ENCODE data around the gene ZNF70.
A peak's percentile ranks its signal among the peaks of the same experiment; 100 is the strongest.

Gene ZNF70

DNA sequence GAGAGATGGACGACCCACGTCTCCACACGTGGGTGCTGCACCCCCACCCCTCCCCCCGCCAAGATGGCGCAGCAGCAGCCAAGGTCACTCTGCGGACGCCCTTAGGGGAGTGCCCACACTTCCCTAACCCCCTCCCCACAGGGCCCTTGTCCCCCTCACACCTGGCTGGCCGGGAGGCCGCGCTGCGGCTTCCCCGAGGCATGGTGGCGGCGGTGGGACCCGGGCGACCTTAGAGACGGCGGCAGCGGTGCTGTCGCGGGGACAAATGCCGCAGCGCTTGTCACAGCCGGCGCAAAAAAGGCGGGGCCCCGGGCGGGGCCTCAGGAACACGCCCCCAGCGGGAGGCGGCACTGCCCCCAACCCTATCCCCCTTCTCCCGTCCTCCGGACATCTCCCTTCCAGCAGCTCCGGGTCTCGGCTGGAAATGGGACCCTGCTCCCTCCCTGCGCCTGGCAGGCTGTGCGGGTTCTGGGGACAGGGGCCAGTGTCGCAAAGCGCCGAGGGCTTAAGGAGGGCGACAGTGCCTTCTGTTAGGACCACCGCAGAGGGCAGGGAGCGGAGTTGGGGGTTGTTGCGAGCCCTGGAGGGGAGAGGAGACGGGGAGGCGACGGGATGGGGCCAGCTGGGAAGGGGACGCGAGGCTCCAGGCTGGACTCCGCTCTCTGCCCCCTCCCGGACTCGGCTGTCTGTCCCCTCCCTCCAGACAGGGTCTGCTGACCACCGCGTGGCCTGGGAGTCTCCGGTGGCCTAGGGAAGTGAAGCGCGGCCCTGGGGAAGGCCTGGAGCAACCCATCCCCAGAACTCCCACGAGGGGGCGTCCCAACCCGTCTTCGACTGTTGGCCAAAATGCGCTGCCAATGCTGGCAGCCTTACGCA, 17.0 kb upstream of the ZNF70 start, which contains the start of gene CHCHD10:
Gene CHCHD10 (minus strand): TSS at position 300 of the 876 bp plus-strand sequence. CDS start 98 bp downstream, at position 202.
- peak within 1 kb of the TSS; percentile 88 for H3K4me3 ChIP-seq (ENCODE audit: low read depth, low read length)
- peak; percentile 84 for DNase-seq (ENCODE audit: low read depth)
- peak; percentile 70 for TF ChIP-seq CTCF (IDR thresholded peaks at IDR 0.05; ENCODE audit: insufficient read depth, low read depth, low read length, missing control alignments)

DNA sequence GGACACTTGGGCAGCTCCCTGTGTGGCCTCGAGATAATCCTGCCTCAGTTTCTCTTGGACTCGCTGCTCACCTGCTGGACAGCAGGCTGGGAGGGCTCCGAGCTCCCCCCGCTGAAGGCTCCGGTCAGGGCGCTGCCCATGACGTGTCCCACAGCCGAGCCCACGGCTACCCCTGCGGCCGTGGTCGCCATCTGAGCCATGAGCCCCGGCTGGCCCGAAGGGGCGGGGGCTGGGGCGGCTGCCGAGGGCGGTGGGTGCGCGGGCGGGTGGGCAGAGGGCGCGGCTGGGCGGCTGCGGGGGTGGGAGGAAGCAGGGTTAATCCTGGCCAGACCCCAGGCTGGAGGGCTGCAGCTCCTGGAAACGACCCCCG, 16.4 kb upstream of the ZNF70 start:
- TF ChIP-seq CTCF (IDR thresholded peaks at IDR 0.05; ENCODE audit: insufficient read depth, low read depth, low read length, missing control alignments) = no peak
- DNase-seq (ENCODE audit: low read depth) = no peak
- peak overlapping the region; percentile 88 for H3K4me3 ChIP-seq (ENCODE audit: low read depth, low read length)

DNA sequence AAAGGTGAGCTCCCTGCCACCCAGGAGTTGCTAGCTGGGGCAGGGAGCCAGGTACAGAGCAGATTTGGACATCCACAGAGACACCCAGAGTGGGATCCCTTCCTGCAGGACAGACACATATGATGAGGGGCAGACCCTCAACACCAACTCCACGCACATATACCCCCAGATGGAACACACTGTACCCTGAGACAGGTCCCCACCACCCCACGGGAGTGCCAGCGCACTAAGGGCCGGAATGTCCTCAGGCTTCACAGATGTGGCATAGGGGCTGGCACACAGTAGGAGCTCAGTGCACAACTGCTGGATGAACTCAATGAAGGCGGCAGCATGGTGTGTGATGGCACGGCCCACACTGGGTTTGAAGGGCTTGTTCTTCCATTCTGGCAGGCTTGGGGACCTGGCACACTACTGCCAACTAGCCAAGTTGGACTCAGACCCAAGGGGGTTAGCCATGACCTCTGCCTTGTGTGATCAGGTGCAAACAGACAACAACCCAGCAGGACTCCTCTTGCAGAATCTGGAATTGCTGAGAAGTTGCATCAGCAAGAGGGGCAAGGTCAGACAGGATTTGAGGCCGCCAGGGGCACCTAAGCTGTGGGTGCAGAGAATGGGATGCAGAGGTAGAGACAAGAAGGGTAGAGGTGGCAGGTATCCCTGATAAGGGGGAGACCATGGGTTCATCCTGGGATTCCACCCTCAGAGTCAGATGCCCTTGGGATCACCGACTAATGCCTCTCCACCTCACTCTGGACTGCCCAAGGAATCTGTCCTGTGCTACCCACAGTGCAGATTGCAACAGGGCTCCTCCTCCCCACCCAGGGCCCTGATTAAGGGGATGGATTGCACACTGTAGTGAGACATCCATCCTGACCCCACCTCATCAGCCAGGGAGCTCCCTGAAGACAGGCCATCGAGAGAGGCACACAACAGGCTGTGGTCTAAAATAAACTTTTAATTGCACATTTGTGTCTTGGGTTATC, 14.3 kb upstream of the ZNF70 start:
- H3K4me3 ChIP-seq (ENCODE audit: low read depth, low read length) = no peak overlapping the region
- no peak for DNase-seq (ENCODE audit: low read depth)
- TF ChIP-seq CTCF (IDR thresholded peaks at IDR 0.05; ENCODE audit: insufficient read depth, low read depth, low read length, missing control alignments) = no peak

- TF ChIP-seq CTCF (IDR thresholded peaks at IDR 0.05; ENCODE audit: insufficient read depth, low read depth, low read length, missing control alignments) = no peak
- H3K4me3 ChIP-seq (ENCODE audit: low read depth, low read length) = peak overlapping the region; percentile 40
- no peak for DNase-seq (ENCODE audit: low read depth)
These were observed 13.0 kb upstream of the ZNF70 start for GRCh38 chr22:23763954-23764353.

DNA sequence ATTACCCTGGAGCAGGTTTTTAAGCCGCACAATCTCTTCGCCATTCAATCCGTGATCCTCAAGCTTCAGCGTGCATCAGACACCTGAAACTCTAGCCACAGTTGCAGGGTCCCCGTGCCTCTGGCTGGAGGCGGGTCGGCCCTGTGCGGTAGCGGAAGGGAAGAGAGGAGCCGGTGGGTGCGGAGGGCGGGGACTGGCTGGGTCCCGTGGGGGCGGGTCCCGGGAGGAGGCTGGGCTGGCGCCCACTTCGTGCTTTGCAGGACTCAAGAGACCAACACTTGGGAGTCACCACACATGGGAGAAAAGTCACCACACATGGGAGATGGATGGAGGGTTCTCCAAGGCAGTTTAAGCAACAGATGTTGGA, 12.7 kb upstream of the ZNF70 start:
- peak overlapping the region; percentile 40 for H3K4me3 ChIP-seq (ENCODE audit: low read depth, low read length)
- no peak for TF ChIP-seq CTCF (IDR thresholded peaks at IDR 0.05; ENCODE audit: insufficient read depth, low read depth, low read length, missing control alignments)
- peak; percentile 43 for DNase-seq (ENCODE audit: low read depth)

DNA sequence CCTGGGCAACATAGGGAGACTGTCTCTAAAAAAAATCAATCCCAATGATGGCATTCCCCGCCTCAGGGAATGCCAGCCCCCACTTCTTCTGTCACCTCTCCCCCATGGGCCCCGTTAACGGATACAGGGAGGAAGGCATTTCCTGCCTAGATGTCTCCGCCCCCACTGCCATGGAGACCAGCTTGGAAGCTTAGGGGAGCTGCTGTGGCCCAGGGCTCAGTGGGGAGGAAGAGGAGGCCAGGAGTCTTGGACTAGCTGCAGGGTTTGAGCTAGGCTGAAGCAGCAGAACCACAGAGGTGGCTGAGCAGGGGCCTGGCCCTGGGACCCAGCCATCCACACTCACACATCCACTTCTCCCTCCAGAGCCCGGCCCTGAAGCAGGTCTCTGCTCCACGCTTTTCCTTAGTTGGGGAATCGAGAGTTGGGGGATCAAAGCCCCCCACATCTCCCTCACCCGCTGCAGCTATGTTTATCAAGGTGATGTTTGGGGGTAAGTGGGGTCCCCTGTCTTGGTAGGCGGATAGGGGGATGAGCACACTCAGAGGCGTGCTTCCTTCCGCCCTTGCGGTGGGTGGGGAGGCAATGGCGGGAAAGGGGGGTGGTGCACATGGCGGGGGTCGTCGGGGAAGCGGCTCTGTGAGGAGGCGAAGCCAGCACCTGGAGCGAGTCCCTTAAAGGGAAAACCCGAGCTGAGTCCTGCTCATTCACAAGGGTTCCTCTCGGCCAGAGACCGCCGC, 12.1 kb upstream of the ZNF70 start, which contains the start of gene C22orf15:
Gene C22orf15 (plus strand): TSS at position 149 of the 737 bp plus-strand sequence. CDS start 317 bp downstream, at position 466.
- peak within 1 kb of the TSS; percentile 40 for H3K4me3 ChIP-seq (ENCODE audit: low read depth, low read length)
- no peak for TF ChIP-seq CTCF (IDR thresholded peaks at IDR 0.05; ENCODE audit: insufficient read depth, low read depth, low read length, missing control alignments)
- no peak for DNase-seq (ENCODE audit: low read depth)
